Osteocyte (in vitro differentiated cells): ENCODE measurements around the gene KITLG. TPM values are rescaled to one million over a fixed set of nuclear protein-coding genes. Genes with fewer than 3 reads are reported as not detected.

Experiments used
- DNase-seq: peaks from one replicate; pipeline ENCODE4 v3.0.0; 2021; ENCODE audit warnings: mixed read lengths; ENCODE audit not compliant: unreplicated experiment; ENCODE audit errors: extremely low spot score
- H3K27ac Mint-ChIP-seq: one replicate; pipeline ENCODE4 v1.8.0; 2021; ENCODE audit warnings: mild to moderate bottlenecking, mixed read lengths; ENCODE audit not compliant: unreplicated experiment
- H3K27me3 Mint-ChIP-seq: one replicate; pipeline ENCODE4 v1.8.0; 2021; ENCODE audit warnings: mixed read lengths; ENCODE audit not compliant: unreplicated experiment
- H3K36me3 Mint-ChIP-seq: one replicate; pipeline ENCODE4 v1.8.0; 2021; ENCODE audit warnings: mixed read lengths; ENCODE audit not compliant: unreplicated experiment
- H3K4me1 Mint-ChIP-seq: one replicate; pipeline ENCODE4 v1.8.0; 2021; ENCODE audit warnings: mixed read lengths; ENCODE audit not compliant: unreplicated experiment
- H3K4me3 Mint-ChIP-seq: one replicate; pipeline ENCODE4 v1.8.0; 2021; ENCODE audit warnings: mild to moderate bottlenecking, moderate library complexity, mixed read lengths; ENCODE audit not compliant: unreplicated experiment
- H3K9me3 Mint-ChIP-seq: one replicate; pipeline ENCODE4 v1.8.0; 2021; ENCODE audit warnings: mixed read lengths; ENCODE audit not compliant: unreplicated experiment
- total RNA-seq: library from RNA; stranded (reverse); gene quantifications from 2 replicates; pipeline ENCODE4 v1.2.1, GENCODE V29; 2021
- TF ChIP-seq, protein P1 (sequence below): fragments of 200-600 bp; sonication (generic); IDR thresholded peaks from 2 replicates; pipeline ENCODE4 v1.5.0; 2021; ENCODE audit warnings: antibody characterized with exemption, mild to moderate bottlenecking, moderate library complexity

Gene KITLG
- total RNA-seq, 1 donor from 2014 or later = 1.9 TPM

GRCh38 chr12:88546226-88546625, 34.0 kb downstream of the KITLG start:
- Mint-ChIP-seq H3K4me3 (no peak overlapping the region), H3K36me3 (no peaks in the 10 kb centered on the region), H3K4me1 (peaks cover 7% of the 10 kb centered on the region), H3K27me3 (no peaks in the 10 kb centered on the region), H3K27ac (no peak overlapping the region), H3K9me3 (peaks cover 6% of the 10 kb centered on the region)
- TF ChIP-seq, protein P1, sequence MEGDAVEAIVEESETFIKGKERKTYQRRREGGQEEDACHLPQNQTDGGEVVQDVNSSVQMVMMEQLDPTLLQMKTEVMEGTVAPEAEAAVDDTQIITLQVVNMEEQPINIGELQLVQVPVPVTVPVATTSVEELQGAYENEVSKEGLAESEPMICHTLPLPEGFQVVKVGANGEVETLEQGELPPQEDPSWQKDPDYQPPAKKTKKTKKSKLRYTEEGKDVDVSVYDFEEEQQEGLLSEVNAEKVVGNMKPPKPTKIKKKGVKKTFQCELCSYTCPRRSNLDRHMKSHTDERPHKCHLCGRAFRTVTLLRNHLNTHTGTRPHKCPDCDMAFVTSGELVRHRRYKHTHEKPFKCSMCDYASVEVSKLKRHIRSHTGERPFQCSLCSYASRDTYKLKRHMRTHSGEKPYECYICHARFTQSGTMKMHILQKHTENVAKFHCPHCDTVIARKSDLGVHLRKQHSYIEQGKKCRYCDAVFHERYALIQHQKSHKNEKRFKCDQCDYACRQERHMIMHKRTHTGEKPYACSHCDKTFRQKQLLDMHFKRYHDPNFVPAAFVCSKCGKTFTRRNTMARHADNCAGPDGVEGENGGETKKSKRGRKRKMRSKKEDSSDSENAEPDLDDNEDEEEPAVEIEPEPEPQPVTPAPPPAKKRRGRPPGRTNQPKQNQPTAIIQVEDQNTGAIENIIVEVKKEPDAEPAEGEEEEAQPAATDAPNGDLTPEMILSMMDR = no peak
- DNase-seq = no peak

- no peak for DNase-seq
- Mint-ChIP-seq H3K4me1 (peaks cover 7% of the 10 kb centered on the region), H3K27ac (no peak overlapping the region), H3K27me3 (no peaks in the 10 kb centered on the region), H3K4me3 (no peak overlapping the region), H3K9me3 (peaks cover 6% of the 10 kb centered on the region), H3K36me3 (no peaks in the 10 kb centered on the region)
- TF ChIP-seq, protein P1 = no peak
These were observed 35.0 kb downstream of the KITLG start for GRCh38 chr12:88544991-88545980.

DNA sequence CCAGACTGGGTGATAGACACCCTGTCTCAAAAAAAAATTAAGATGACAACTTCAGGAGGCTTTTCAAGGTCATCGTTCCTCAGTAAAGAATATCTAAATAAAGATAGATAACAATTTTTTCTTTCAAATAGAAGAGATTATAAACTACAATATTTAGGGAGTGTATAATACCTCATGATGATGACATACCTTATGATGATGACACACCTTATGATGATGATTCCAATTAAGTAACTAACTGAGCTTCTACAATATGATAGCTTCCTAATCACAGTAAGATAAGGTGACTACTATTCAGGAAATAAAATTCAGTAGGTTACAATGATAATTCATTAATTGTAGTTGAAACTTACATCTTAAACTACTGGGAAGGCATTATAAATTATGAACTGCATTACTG, 40.4 kb downstream of the KITLG start:
- H3K9me3 Mint-ChIP-seq = peaks cover 6% of the 10 kb centered on the region

DNA sequence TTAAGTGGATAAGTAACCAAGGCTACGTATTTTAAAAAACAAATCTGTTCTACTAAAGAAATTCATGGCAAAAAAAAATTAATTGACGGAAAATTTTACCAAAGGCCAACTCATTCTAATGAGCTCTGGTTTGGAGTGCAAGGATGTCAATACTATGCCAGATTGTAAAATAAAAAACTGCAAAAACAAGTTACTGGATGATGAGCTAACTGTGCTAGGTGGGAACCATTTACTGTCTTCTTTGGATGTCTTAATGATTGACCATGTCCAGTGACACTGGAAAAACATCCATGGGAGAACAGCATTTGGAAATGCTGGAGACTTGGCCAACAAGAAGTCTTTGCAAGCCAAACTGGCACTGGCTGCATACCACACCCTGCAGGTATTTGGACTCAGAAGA, 41.6 kb downstream of the KITLG start:
- H3K27me3 Mint-ChIP-seq = no peaks in the 10 kb centered on the region
- no peak overlapping the region for H3K4me3 Mint-ChIP-seq

More for the DNA sequence above, 40.4 kb downstream of the KITLG start:
- H3K4me1 Mint-ChIP-seq = no peaks in the 10 kb centered on the region
- TF ChIP-seq, protein P1 = no peak
- no peaks in the 10 kb centered on the region for H3K36me3 Mint-ChIP-seq
- H3K4me3 Mint-ChIP-seq = no peak overlapping the region
- DNase-seq = no peak
- no peaks in the 10 kb centered on the region for H3K27me3 Mint-ChIP-seq
- no peak overlapping the region for H3K27ac Mint-ChIP-seq

GRCh38 chr12:88538250-88538649, 42.0 kb downstream of the KITLG start:
- TF ChIP-seq, protein P1 = no peak
- Mint-ChIP-seq H3K36me3 (no peaks in the 10 kb centered on the region), H3K4me3 (no peak overlapping the region), H3K4me1 (no peaks in the 10 kb centered on the region), H3K27ac (no peak overlapping the region), H3K27me3 (no peaks in the 10 kb centered on the region), H3K9me3 (peaks cover 1% of the 10 kb centered on the region)
- no peak for DNase-seq

More for the DNA sequence above, 41.6 kb downstream of the KITLG start:
- no peak for DNase-seq
- no peak overlapping the region for H3K27ac Mint-ChIP-seq
- no peaks in the 10 kb centered on the region for H3K36me3 Mint-ChIP-seq
- TF ChIP-seq, protein P1 = no peak
- peaks cover 6% of the 10 kb centered on the region for H3K9me3 Mint-ChIP-seq
- no peaks in the 10 kb centered on the region for H3K4me1 Mint-ChIP-seq
